Memory B cell (primary cell): Measurements from ENCODE around the gene CAPZA2.

Experiments used
- ATAC-seq: fragments of 150-1000 bp; cut with Tn5 transposase; 2 replicates; pipeline ENCODE4 v1.10.0; 2021; ENCODE audit warnings: low read depth, mild to moderate bottlenecking, moderate library complexity
- DNase-seq, 2 donors: peaks; one replicate each; pipeline ENCODE4 v3.0.0; 2022; ENCODE audit warnings: low spot score in 2 of 2
- H3K27ac Mint-ChIP-seq: one replicate; pipeline ENCODE4 v1.8.0; 2022; ENCODE audit warnings: mild to moderate bottlenecking, moderate library complexity, mixed read lengths
- H3K27me3 Mint-ChIP-seq: one replicate; pipeline ENCODE4 v1.8.0; 2022; ENCODE audit warnings: mixed read lengths
- H3K36me3 Mint-ChIP-seq: one replicate; pipeline ENCODE4 v1.8.0; 2022; ENCODE audit warnings: mild to moderate bottlenecking, mixed read lengths
- H3K4me1 Mint-ChIP-seq: one replicate; pipeline ENCODE4 v1.8.0; 2022; ENCODE audit warnings: mixed read lengths
- H3K4me3 Mint-ChIP-seq: one replicate; pipeline ENCODE4 v1.8.0; 2022; ENCODE audit warnings: mild to moderate bottlenecking, moderate library complexity, mixed read lengths
- H3K9me3 Mint-ChIP-seq: one replicate; pipeline ENCODE4 v1.8.0; 2022; ENCODE audit warnings: mixed read lengths

Gene CAPZA2

DNA sequence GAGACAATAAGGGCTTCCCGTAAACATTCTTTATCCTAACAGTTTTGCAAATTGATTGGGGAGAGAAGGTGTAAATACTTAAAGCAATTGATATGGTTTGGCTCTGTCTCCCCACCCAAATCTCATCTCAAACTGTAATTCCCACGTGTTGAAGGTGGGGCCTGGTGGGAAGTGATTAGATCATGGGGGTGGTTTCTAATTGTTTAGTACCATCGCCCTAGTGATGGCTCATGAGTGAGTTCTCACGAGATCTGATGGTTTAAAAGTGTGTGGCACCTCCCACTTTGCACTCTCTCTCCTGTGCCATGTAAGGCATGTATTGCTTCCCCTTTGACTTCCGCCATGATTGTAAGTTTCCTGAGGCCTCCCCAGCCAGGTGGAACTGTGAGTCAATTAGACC lies 22.1 kb upstream of the CAPZA2 start:
- Mint-ChIP-seq H3K4me1 (peaks cover 13% of the 10 kb centered on the region), H3K36me3 (no peaks in the 10 kb centered on the region), H3K27me3 (no peaks in the 10 kb centered on the region), H3K9me3 (no peaks in the 10 kb centered on the region), H3K27ac (no peak overlapping the region), H3K4me3 (no peak overlapping the region)
- no peak for ATAC-seq
- DNase-seq: no peak

DNA sequence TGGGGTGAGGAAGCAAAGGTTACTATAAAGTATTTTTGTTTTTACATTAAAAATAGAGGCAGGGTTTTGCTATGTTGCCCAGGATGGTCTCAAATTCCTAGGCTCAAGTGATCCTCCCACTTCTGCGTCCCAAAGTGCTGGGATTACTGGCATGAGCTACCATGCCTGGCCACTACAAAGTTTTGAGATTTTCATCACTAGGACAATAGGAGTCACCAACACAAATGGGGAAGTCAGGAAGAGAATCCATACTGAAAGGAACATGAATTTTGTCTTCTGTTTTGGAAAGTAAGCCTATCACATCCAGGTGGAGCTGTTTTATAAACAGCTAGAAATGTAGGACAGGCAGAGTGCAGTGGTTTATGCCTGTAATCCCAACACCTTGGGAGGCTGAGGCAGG lies 20.0 kb upstream of the CAPZA2 start:
- ATAC-seq (no peak), DNase-seq (no peak)
- Mint-ChIP-seq H3K4me1 (peaks cover 13% of the 10 kb centered on the region), H3K27ac (no peak overlapping the region), H3K9me3 (no peaks in the 10 kb centered on the region), H3K36me3 (no peaks in the 10 kb centered on the region), H3K4me3 (peak overlapping the region; percentile 33), H3K27me3 (no peaks in the 10 kb centered on the region)

DNA sequence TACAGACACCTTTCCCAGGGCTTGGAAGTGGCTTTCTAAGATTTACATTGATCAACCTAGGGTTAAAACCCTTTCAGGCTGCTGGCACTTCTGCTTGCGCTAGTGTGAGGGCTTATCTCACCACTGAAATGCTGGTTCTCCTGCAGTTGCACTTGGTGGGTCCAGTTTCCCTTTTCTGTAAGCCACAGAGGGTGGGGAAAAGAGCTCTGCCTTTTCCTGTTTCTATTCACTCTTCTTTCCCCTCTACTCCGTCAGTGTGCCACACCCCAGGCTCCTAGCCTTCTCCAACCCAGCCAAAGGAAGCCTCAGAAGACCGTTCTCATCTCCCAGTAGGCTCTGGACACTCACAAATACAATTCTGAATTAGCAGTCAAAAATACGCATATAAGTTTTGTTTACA lies 19.0 kb upstream of the CAPZA2 start:
- ATAC-seq: peak; percentile 86

DNA sequence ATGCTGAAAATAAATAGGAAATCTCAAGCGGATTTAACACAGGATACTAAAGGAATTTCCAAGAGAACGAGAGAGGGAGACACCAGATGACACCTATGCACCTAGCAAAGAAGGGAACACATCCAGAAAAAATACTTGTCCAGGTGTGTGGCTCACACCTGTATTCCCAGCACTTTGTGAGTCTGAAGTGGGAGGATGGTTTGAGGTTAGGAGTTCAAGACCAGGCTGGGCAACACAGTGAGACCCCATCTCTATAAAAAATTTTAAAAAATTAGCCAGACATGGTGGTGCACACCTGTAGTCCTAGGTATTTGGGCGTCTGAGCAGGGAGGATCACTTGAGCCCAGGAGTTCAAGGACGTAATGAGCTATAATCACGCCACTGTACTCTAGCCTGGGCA lies 11.2 kb upstream of the CAPZA2 start:
- Mint-ChIP-seq H3K27me3 (no peaks in the 10 kb centered on the region), H3K36me3 (no peaks in the 10 kb centered on the region), H3K27ac (no peak overlapping the region), H3K4me3 (no peak overlapping the region), H3K9me3 (no peaks in the 10 kb centered on the region), H3K4me1 (no peaks in the 10 kb centered on the region)
- ATAC-seq (no peak), DNase-seq (no peak)

More for the DNA sequence above, 19.0 kb upstream of the CAPZA2 start:
- no peaks in the 10 kb centered on the region for H3K27me3 Mint-ChIP-seq
- no peak for DNase-seq
- no peaks in the 10 kb centered on the region for H3K36me3 Mint-ChIP-seq
- no peaks in the 10 kb centered on the region for H3K9me3 Mint-ChIP-seq
- H3K4me1 Mint-ChIP-seq: peaks cover 13% of the 10 kb centered on the region
- H3K27ac Mint-ChIP-seq: peak overlapping the region; percentile 7
- peak overlapping the region; percentile 73 for H3K4me3 Mint-ChIP-seq

DNA sequence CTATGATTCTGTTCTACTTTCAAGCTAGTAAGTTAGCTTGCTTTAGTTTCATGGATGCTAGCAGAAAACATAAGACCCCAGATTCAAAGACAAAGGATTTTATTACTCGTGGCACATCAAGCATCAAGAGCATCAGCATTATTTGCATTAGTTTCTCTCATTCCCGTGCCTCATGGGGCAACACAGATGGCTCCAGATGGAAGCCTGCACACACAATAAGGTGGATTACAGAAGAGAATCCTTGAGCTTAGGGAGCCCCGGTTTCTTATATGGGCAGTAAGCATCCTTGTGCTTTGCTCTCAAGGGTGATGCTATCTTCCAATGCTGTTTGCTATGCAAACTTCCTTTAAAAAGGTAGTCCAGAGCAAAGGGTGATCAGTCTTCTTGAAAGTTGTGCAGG lies 10.7 kb upstream of the CAPZA2 start:
- no peaks in the 10 kb centered on the region for H3K36me3 Mint-ChIP-seq

DNA sequence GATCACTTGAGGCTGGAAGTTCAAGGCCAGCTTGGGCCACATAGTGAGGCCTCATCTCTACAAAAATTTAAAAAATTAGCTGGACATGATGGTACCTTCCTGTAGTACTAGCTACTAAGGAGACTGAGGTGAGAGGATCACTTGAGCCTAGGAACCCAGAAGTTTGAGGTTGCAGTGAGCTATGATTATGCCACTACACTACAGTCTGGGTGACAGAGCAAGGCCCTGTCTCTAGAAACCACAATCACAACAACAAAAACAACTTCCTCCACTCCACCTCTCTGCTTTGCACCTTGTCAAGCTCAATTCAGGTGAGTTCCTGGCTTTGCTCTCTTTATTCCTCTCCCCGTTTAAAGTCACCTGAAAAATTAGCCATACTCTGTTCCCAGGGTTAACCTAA lies 8.3 kb upstream of the CAPZA2 start:
- no peaks in the 10 kb centered on the region for H3K9me3 Mint-ChIP-seq
- no peaks in the 10 kb centered on the region for H3K4me1 Mint-ChIP-seq
- no peak overlapping the region for H3K4me3 Mint-ChIP-seq
- DNase-seq (no peak), ATAC-seq (no peak)
- H3K27ac Mint-ChIP-seq: no peak overlapping the region
- peaks cover 3% of the 10 kb centered on the region for H3K27me3 Mint-ChIP-seq
- H3K36me3 Mint-ChIP-seq: no peaks in the 10 kb centered on the region

More for the DNA sequence above, 10.7 kb upstream of the CAPZA2 start:
- no peak for ATAC-seq
- Mint-ChIP-seq H3K27ac (no peak overlapping the region), H3K27me3 (no peaks in the 10 kb centered on the region), H3K4me1 (no peaks in the 10 kb centered on the region), H3K9me3 (no peaks in the 10 kb centered on the region), H3K4me3 (no peak overlapping the region)
- DNase-seq: no peak

DNA sequence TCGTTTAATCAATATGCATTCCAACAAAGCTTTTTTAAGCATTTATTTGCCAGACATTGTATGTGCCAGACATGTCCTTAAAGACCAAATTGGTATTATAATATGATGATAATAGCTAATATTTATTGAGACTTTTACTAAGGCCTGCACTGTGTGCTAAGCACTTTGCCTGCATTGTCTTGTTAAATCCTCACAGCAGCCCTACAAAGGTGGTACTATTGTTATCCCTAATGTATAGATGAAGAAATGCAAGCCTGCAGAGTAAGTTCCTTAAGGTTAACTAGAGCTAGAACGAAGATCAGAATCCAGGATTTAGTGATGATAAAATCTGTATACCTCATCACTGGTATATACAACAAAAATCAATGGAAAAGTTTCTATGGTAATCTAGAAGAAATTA lies 5.3 kb upstream of the CAPZA2 start:
- Mint-ChIP-seq H3K27me3 (peaks cover 3% of the 10 kb centered on the region), H3K4me3 (no peak overlapping the region), H3K27ac (no peak overlapping the region), H3K4me1 (peaks cover 4% of the 10 kb centered on the region), H3K9me3 (no peaks in the 10 kb centered on the region), H3K36me3 (no peaks in the 10 kb centered on the region)
- DNase-seq (no peak), ATAC-seq (no peak)

DNA sequence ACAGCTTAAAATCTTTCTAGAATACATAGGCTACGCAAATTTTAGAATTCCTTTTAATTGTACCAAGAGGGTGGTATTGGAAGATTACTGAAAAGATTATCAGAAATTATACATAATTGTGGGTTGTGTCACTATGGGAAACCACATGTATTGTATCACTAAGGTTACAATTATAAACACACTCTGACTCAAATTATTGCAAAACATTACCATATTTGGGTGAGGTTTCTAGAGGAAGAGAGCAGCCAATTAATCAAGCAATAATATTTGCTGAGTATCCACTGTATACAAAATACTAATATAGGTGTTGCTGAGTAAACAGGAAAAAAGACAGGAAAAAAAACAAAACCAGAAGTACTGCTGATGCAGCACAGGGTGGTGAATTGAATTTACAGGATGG lies 3.1 kb upstream of the CAPZA2 start:
- H3K27me3 Mint-ChIP-seq: peaks cover 3% of the 10 kb centered on the region
- H3K36me3 Mint-ChIP-seq: peaks cover 3% of the 10 kb centered on the region
- ATAC-seq: no peak
- no peaks in the 10 kb centered on the region for H3K9me3 Mint-ChIP-seq
- H3K27ac Mint-ChIP-seq: no peak overlapping the region
- DNase-seq: no peak
- H3K4me1 Mint-ChIP-seq: peaks cover 13% of the 10 kb centered on the region
- H3K4me3 Mint-ChIP-seq: no peak overlapping the region

DNA sequence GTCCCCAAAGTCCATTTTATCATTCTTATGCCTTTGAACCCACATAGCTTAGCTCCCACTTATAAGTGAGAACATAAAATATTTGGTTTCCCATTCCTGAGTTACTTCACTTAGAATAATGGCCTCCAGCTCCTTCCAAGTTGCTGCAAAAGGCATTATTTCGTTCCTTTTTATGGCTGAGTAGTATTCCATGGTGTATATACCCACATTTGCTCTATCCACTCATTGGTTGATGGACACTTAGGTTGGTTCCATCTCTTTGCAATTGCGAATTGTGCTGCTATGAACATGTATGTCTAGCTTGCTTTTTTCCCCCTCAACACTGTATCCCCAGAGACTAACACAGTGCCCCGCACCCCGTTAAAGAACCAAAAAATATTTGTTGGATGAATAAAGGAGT lies 670 bp upstream of the CAPZA2 start:
- DNase-seq (no peak), ATAC-seq (no peak)
- peak overlapping the region; percentile 96 for H3K4me3 Mint-ChIP-seq
- peaks cover 3% of the 10 kb centered on the region for H3K36me3 Mint-ChIP-seq
- H3K27ac Mint-ChIP-seq: peak overlapping the region; percentile 92
- H3K4me1 Mint-ChIP-seq: peaks cover 19% of the 10 kb centered on the region
- H3K27me3 Mint-ChIP-seq: peaks cover 3% of the 10 kb centered on the region
- no peaks in the 10 kb centered on the region for H3K9me3 Mint-ChIP-seq

DNA sequence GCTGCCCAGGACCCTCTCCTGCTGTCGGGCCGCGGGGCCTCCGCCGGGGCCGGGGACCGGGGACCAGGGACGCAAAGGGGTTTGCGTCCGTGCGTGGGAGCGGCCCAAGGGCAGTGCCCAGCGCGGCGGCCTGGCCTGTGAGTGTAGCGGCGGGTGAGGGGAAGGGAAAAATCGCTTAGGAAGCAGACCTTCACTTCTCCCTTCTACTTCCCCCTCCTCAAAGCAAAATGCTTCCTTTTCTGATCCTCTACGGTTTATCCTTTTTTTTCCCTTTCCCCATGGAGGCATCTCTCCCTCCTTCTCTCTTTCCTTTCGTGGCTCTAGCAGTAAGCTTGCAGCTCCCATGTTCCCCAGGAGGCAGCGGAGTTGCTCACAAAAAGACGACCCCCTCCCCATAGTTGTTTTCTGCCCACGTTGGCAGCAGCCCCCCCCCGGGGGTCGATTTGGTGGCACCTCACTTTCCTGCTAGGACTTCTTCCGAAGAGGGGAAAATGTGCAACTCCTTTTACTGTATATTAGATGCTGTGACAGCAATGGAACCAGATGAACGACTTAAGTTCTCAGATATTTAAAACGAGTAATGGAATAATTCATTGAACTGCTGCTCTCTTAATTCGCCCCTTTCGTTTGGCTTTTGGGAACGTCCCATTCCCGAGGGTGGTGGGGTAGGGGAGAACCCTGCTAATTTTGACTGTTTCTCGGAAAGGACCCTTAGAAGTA lies 724 bp downstream of the CAPZA2 start:
- H3K27ac Mint-ChIP-seq: peak overlapping the region; percentile 92
- H3K9me3 Mint-ChIP-seq: no peaks in the 10 kb centered on the region
- no peak for DNase-seq
- no peak for ATAC-seq
- H3K27me3 Mint-ChIP-seq: no peaks in the 10 kb centered on the region
- H3K4me3 Mint-ChIP-seq: peak overlapping the region; percentile 96
- peaks cover 27% of the 10 kb centered on the region for H3K4me1 Mint-ChIP-seq
- H3K36me3 Mint-ChIP-seq: peaks cover 7% of the 10 kb centered on the region

DNA sequence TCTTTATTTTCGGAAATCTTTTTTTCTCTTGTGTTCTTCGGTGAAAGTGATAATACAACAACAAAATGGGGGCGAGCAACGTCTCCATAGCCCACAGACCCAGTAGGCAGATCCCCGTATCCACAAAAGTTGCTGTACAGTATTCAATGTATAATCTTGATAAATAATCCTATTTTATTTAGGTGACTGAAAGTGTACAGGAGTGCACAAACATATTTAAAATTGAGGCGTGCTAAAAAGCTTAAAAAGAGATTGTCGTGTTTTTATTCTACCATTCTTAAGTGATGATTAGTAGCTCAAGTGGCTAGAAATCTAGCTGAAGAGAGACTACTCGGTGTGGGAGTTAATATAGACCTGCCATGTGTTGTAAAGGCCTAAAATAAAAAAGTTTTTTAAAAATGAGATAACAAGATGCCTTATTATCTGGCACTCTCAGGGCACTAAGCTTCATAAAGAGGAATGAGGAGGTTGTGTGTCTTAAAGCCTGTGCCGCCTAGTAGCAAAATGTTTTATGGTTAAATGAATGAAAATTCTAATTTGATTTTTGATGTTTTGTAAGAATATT lies 1.6 kb downstream of the CAPZA2 start:
- H3K9me3 Mint-ChIP-seq: no peaks in the 10 kb centered on the region
- peak overlapping the region; percentile 92 for H3K27ac Mint-ChIP-seq
- no peaks in the 10 kb centered on the region for H3K27me3 Mint-ChIP-seq
- peaks cover 7% of the 10 kb centered on the region for H3K36me3 Mint-ChIP-seq
- H3K4me3 Mint-ChIP-seq: peak overlapping the region; percentile 96
- no peak for DNase-seq
- no peak for ATAC-seq
- peaks cover 28% of the 10 kb centered on the region for H3K4me1 Mint-ChIP-seq

DNA sequence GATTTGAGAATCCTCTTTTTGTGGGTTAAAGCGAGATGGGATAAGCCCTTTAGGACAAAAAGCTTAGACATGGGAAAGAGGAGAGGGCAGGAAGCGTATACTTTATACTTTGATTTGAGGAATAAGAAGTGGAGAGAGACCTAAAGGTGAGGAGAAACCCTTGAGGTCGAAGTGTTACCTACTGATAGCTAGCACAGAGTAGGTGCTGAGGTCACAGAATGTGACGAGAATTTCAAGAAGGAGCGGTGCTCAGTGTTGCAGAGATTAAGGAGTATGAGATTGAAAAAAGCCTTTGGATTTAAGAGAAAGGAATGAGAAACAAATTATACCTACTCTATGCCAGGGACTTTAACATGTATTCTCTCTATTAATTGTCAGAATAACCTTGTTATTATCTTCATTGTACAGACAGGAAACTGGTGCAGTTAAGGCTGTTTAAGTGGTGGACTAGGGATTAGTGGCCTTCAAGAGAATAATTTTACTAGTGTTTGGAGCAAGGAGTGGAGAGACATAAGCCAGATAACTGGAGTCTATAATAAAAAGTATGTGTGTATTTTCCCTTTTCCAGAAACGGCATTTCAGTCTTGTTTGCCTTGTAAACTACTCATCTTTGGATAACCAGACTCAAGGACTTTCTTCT lies 8.8 kb downstream of the CAPZA2 start:
- ATAC-seq: no peak
- no peaks in the 10 kb centered on the region for H3K9me3 Mint-ChIP-seq
- no peak overlapping the region for H3K27ac Mint-ChIP-seq
- DNase-seq: no peak
- H3K4me1 Mint-ChIP-seq: peaks cover 48% of the 10 kb centered on the region
- no peak overlapping the region for H3K4me3 Mint-ChIP-seq
- H3K36me3 Mint-ChIP-seq: peaks cover 15% of the 10 kb centered on the region
- H3K27me3 Mint-ChIP-seq: no peaks in the 10 kb centered on the region

DNA sequence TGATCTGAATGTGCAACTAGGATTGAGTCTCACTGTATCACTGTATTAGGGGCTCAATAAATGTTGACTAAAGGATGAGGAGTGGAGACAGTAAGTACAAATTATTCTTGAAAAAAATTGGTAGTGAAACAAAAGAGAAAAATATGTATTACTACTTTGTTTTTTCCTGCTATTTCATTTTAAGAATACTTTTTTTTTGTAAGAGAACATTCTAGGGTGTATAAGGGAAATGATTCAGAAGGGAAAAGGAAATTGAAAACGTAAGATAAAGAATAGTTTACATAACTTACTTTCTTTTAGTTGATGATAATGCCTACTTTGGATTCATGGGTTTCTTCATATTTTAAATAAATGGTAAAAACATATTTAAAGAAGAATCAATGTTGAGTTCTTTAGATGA lies 9.6 kb downstream of the CAPZA2 start:
- no peak overlapping the region for H3K4me3 Mint-ChIP-seq

DNA sequence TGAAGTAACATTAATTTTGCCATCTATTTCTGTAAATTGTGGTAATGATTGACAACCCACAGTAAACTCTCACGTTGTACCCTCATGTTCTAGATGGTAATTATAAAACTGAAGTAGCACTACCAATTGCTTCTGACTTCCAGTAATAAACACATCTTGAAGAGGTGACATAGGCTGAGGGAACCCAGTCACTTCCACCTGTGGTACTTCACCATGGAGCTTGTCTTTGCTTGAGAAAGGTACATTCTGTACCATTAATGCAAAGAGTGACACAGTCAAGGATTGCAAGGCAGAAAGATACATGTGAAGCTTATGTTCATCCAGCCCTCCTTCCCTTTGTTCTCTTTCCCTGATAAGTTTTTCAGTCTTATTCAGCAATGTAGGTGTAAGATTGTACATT lies 11.2 kb downstream of the CAPZA2 start:
- no peaks in the 10 kb centered on the region for H3K27me3 Mint-ChIP-seq
- H3K27ac Mint-ChIP-seq: no peak overlapping the region
- ATAC-seq: no peak
- no peak overlapping the region for H3K4me3 Mint-ChIP-seq
- H3K36me3 Mint-ChIP-seq: peaks cover 11% of the 10 kb centered on the region
- DNase-seq: no peak
- H3K4me1 Mint-ChIP-seq: peaks cover 39% of the 10 kb centered on the region
- H3K9me3 Mint-ChIP-seq: no peaks in the 10 kb centered on the region

More for the DNA sequence above, 9.6 kb downstream of the CAPZA2 start:
- Mint-ChIP-seq H3K27ac (no peak overlapping the region), H3K4me1 (peaks cover 48% of the 10 kb centered on the region), H3K27me3 (no peaks in the 10 kb centered on the region), H3K9me3 (no peaks in the 10 kb centered on the region), H3K36me3 (peaks cover 15% of the 10 kb centered on the region)
- DNase-seq (no peak), ATAC-seq (no peak)
